ENCODE data around the gene UNC5C.

GRCh38 chr4:95426455-95426854 is 122.3 kb downstream of the UNC5C start:
- TF ChIP-seq, protein P1, sequence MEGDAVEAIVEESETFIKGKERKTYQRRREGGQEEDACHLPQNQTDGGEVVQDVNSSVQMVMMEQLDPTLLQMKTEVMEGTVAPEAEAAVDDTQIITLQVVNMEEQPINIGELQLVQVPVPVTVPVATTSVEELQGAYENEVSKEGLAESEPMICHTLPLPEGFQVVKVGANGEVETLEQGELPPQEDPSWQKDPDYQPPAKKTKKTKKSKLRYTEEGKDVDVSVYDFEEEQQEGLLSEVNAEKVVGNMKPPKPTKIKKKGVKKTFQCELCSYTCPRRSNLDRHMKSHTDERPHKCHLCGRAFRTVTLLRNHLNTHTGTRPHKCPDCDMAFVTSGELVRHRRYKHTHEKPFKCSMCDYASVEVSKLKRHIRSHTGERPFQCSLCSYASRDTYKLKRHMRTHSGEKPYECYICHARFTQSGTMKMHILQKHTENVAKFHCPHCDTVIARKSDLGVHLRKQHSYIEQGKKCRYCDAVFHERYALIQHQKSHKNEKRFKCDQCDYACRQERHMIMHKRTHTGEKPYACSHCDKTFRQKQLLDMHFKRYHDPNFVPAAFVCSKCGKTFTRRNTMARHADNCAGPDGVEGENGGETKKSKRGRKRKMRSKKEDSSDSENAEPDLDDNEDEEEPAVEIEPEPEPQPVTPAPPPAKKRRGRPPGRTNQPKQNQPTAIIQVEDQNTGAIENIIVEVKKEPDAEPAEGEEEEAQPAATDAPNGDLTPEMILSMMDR (IDR thresholded peaks at IDR 0.05), result no peak
- TF ChIP-seq EP300 (IDR thresholded peaks at IDR 0.05) (no peak), POLR2A (IDR thresholded peaks at IDR 0.05) (no peak)
